Measurements from ENCODE around the gene PTAFR.

DNA sequence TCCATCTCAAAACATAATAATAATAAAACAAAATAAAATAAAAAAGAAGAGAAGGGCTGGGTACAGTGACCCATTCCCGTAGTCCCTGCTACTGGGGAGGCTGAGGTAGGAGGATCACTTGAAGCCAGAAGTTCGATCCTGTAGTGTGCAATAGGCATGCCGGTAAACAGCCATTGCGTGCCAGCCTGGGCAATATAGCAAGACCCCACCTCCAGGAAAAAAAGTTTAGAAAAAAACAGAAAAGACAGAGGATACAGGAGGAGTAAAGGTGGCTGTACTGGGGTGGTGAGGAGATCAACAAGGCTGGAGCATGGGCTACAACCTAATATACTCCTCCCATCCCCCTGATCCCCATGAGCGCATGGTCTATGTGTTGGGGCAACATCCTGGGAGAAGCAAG lies 30.8 kb downstream of the PTAFR start:
- TF ChIP-seq SNAI2 (CRISPR knock-in tag; IDR thresholded peaks at IDR 0.05) (no peak), ZC3H10 (CRISPR knock-in tag; IDR thresholded peaks at IDR 0.05) (no peak), ZFP3 (CRISPR knock-in tag; IDR thresholded peaks at IDR 0.05) (no peak), CSDC2 (CRISPR knock-in tag; IDR thresholded peaks at IDR 0.05) (no peak), OSR1 (CRISPR knock-in tag; IDR thresholded peaks at IDR 0.05) (no peak), PPARA (CRISPR knock-in tag; IDR thresholded peaks at IDR 0.05; ENCODE audit: borderline replicate concordance) (no peak), ZNF565 (CRISPR knock-in tag; conservative IDR thresholded peaks at IDR 0.05; ENCODE audit: low read depth) (no peak)
- TF ChIP-seq, protein P1, sequence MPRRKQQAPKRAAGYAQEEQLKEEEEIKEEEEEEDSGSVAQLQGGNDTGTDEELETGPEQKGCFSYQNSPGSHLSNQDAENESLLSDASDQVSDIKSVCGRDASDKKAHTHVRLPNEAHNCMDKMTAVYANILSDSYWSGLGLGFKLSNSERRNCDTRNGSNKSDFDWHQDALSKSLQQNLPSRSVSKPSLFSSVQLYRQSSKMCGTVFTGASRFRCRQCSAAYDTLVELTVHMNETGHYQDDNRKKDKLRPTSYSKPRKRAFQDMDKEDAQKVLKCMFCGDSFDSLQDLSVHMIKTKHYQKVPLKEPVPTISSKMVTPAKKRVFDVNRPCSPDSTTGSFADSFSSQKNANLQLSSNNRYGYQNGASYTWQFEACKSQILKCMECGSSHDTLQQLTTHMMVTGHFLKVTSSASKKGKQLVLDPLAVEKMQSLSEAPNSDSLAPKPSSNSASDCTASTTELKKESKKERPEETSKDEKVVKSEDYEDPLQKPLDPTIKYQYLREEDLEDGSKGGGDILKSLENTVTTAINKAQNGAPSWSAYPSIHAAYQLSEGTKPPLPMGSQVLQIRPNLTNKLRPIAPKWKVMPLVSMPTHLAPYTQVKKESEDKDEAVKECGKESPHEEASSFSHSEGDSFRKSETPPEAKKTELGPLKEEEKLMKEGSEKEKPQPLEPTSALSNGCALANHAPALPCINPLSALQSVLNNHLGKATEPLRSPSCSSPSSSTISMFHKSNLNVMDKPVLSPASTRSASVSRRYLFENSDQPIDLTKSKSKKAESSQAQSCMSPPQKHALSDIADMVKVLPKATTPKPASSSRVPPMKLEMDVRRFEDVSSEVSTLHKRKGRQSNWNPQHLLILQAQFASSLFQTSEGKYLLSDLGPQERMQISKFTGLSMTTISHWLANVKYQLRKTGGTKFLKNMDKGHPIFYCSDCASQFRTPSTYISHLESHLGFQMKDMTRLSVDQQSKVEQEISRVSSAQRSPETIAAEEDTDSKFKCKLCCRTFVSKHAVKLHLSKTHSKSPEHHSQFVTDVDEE (CRISPR knock-in tag; IDR thresholded peaks at IDR 0.05), result no peak
- TF ChIP-seq, protein P2, sequence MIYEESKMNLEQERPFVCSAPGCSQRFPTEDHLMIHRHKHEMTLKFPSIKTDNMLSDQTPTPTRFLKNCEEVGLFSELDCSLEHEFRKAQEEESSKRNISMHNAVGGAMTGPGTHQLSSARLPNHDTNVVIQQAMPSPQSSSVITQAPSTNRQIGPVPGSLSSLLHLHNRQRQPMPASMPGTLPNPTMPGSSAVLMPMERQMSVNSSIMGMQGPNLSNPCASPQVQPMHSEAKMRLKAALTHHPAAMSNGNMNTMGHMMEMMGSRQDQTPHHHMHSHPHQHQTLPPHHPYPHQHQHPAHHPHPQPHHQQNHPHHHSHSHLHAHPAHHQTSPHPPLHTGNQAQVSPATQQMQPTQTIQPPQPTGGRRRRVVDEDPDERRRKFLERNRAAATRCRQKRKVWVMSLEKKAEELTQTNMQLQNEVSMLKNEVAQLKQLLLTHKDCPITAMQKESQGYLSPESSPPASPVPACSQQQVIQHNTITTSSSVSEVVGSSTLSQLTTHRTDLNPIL (CRISPR knock-in tag; IDR thresholded peaks at IDR 0.05; ENCODE audit: low read depth), result no peak
- TF ChIP-seq, protein P3, sequence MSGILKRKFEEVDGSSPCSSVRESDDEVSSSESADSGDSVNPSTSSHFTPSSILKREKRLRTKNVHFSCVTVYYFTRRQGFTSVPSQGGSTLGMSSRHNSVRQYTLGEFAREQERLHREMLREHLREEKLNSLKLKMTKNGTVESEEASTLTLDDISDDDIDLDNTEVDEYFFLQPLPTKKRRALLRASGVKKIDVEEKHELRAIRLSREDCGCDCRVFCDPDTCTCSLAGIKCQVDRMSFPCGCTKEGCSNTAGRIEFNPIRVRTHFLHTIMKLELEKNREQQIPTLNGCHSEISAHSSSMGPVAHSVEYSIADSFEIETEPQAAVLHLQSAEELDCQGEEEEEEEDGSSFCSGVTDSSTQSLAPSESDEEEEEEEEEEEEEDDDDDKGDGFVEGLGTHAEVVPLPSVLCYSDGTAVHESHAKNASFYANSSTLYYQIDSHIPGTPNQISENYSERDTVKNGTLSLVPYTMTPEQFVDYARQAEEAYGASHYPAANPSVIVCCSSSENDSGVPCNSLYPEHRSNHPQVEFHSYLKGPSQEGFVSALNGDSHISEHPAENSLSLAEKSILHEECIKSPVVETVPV (CRISPR knock-in tag; IDR thresholded peaks at IDR 0.05), result no peak

Data from SK-N-SH treated with all-trans-retinoic acid at 6 μM for 48 hours (cell line).